ENCODE data around the gene PRKN.
"Not testable (repeated sequence)": the region's sequence is repeated elsewhere in the genome, so short reads cannot be mapped to it uniquely, and the experiment has no call there.

The PRKN gene

GRCh38 chr6:161544801-161545480 is 1182.6 kb downstream of the PRKN start:
- no peak for DNase-seq (ENCODE audit: low read depth)

- no peak for DNase-seq (ENCODE audit: low read depth)
Measured at GRCh38 chr6:161543684-161544309, 1183.8 kb downstream of the PRKN start.

GRCh38 chr6:161542346-161542980 is 1185.1 kb downstream of the PRKN start:
- no peak for DNase-seq (ENCODE audit: low read depth)

- DNase-seq (ENCODE audit: low read depth) = no peak
Measured at GRCh38 chr6:161540532-161540931, 1187.0 kb downstream of the PRKN start.

- no peak for DNase-seq (ENCODE audit: low read depth)
Measured at GRCh38 chr6:161536224-161536630, 1191.3 kb downstream of the PRKN start.

GRCh38 chr6:161534264-161534873 is 1193.2 kb downstream of the PRKN start:
- DNase-seq (ENCODE audit: low read depth) = no peak

- DNase-seq (ENCODE audit: low read depth) = no peak
Measured at GRCh38 chr6:161533266-161533665, 1194.3 kb downstream of the PRKN start.

GRCh38 chr6:161532536-161532935 is 1195.0 kb downstream of the PRKN start:
- no peak for DNase-seq (ENCODE audit: low read depth)

- no peak for DNase-seq (ENCODE audit: low read depth)
Measured at GRCh38 chr6:161526794-161527193, 1200.8 kb downstream of the PRKN start.

GRCh38 chr6:161523362-161523761 is 1204.2 kb downstream of the PRKN start:
- DNase-seq (ENCODE audit: low read depth) = no peak

GRCh38 chr6:161522276-161522675 is 1205.3 kb downstream of the PRKN start:
- no peak for DNase-seq (ENCODE audit: low read depth)

GRCh38 chr6:161511447-161512095 is 1216.0 kb downstream of the PRKN start:
- DNase-seq (ENCODE audit: low read depth) = no peak

- DNase-seq (ENCODE audit: low read depth) = no peak
Measured at GRCh38 chr6:161508341-161508740, 1219.2 kb downstream of the PRKN start.

GRCh38 chr6:161507375-161507774 is 1220.2 kb downstream of the PRKN start:
- DNase-seq (ENCODE audit: low read depth) = no peak

- no peak for DNase-seq (ENCODE audit: low read depth)
Measured at GRCh38 chr6:161503570-161503969, 1224.0 kb downstream of the PRKN start.

GRCh38 chr6:161498881-161499280 is 1228.7 kb downstream of the PRKN start:
- no peak for DNase-seq (ENCODE audit: low read depth)

GRCh38 chr6:161498359-161498758 is 1229.2 kb downstream of the PRKN start:
- no peak for DNase-seq (ENCODE audit: low read depth)

GRCh38 chr6:161496941-161497340 is 1230.6 kb downstream of the PRKN start:
- DNase-seq (ENCODE audit: low read depth) = no peak

- not testable (repeated sequence) for DNase-seq (ENCODE audit: low read depth)
Measured at GRCh38 chr6:161496271-161496670, 1231.3 kb downstream of the PRKN start.

- no peak for DNase-seq (ENCODE audit: low read depth)
Measured at GRCh38 chr6:161494566-161494965, 1233.0 kb downstream of the PRKN start.

GRCh38 chr6:161493576-161494118 is 1233.9 kb downstream of the PRKN start:
- no peak for DNase-seq (ENCODE audit: low read depth)

- no peak for DNase-seq (ENCODE audit: low read depth)
Measured at GRCh38 chr6:161489626-161490306, 1237.8 kb downstream of the PRKN start.

Data from CMK (cell line).